ENCODE results near the gene DIO3. TPM values are rescaled to one million over a fixed set of nuclear protein-coding genes. Genes with fewer than 3 reads are reported as not detected.

DIO3 gene
- total and polyA plus RNA-seq, 2 of the 13 experiments (the other 11 are each of a cell fraction or from before 2014, with no cell fraction given), result not detected

DNA sequence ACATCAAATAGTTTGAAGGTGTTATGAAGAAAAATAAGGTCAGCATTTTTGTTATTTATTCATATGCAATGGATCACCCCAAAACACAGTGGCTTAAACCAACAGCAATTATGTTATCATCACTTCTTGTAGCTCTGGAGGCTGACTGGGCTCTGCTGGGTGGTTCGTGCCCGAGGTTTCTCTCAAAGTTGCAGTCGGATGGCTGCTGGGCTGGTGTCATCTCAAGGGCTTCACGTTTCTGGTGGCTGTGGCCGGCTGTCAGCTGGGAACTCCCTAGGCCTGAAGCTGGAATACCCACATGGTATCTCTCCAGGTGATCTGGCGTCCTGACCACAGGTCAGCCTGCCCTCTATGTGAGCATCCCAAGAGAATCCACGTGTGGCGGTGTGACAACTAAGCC lies 12.0 kb downstream of the DIO3 start:
- Histone ChIP-seq H3K4me3 (replicated peaks in 1 of 3; ENCODE audit: insufficient read depth in 1 of 3, low read depth in 2 of 3, low read length in 3 of 3) (no peak overlapping the region), H3K4me1 (ENCODE audit: insufficient read depth, low read length) (no peaks in the 10 kb centered on the region), H3K27me3 (ENCODE audit: control insufficient read depth in 1 of 2, insufficient read depth in 2 of 2, low read length in 2 of 2) (peaks cover 2 to 16% of the 10 kb centered on the region in 2 experiments; a peak in 3 of 5 replicates), H3K9ac (ENCODE audit: insufficient read depth, low read depth, low read length) (no peak overlapping the region), H3K79me2 (ENCODE audit: insufficient read depth, low read length) (no peaks in the 10 kb centered on the region), H3K9me3 (ENCODE audit: low read length) (no peaks in the 10 kb centered on the region), H3K4me2 (ENCODE audit: low read depth, low read length) (no peak overlapping the region), H2AFZ (ENCODE audit: low read length) (no peak overlapping the region), H3K27ac (ENCODE audit: extremely low read length, insufficient read depth, low read length) (no peak overlapping the region), H4K20me1 (ENCODE audit: insufficient read depth, low read length) (no peaks in the 10 kb centered on the region), H3K36me3 (replicated peaks in 1 of 2; ENCODE audit: control insufficient read depth in 1 of 2, insufficient read depth in 2 of 2, low read length in 2 of 2) (no peaks in the 10 kb centered on the region)
- FAIRE-seq (no peak), DNase-seq (ENCODE audit: low spot score) (no peak), ATAC-seq (no peak)
- in situ Hi-C loops (cut with HindIII; ENCODE audit: extremely low pct_ligation_motif_present, low pct_unique_long_range_greater_than_20kb), result no loop called here
- intact Hi-C loops (cut with micrococcal nuclease; ENCODE audit: unreplicated experiment), result no loop called here
- 60% methylated on average over 2 of the region's 8 CpGs for WGBS (ENCODE audit: low lambda C conversion rate)
- no TSS peak for BruUV-seq (replicated peaks)
- ChIA-PET CTCF (ENCODE audit: low intra/inter-chr PET ratio, low total read pairs) (no interaction called here), POLR2A (no interaction called here)
- TF ChIP-seq ZNF331 (CRISPR knock-in tag; IDR thresholded peaks at IDR 0.05) (peak; percentile 75), ZNF484 (CRISPR knock-in tag; IDR thresholded peaks at IDR 0.05; ENCODE audit: borderline replicate concordance, low read depth) (no peak)

- ATAC-seq, result no peak
- H3K4me3 ChIP-seq (replicated peaks in 1 of 3; ENCODE audit: insufficient read depth in 1 of 3, low read depth in 2 of 3, low read length in 3 of 3), result no peak overlapping the region
- TF ChIP-seq ZNF136 (CRISPR knock-in tag; IDR thresholded peaks at IDR 0.05; ENCODE audit: low read depth) (no peak), ATF3 (CRISPR knock-in tag; IDR thresholded peaks at IDR 0.05) (no peak), ATM (IDR thresholded peaks at IDR 0.05; ENCODE audit: borderline replicate concordance) (no peak)
- no peak for DNase-seq (ENCODE audit: low spot score)
- FAIRE-seq, result no peak
- H3K79me2 ChIP-seq (ENCODE audit: insufficient read depth, low read length), result no peaks in the 10 kb centered on the region
- H3K4me1 ChIP-seq (ENCODE audit: insufficient read depth, low read length), result no peaks in the 10 kb centered on the region
- ChIA-PET POLR2A (no interaction called here), CTCF (ENCODE audit: low intra/inter-chr PET ratio, low total read pairs) (no interaction called here)
- in situ Hi-C loops (cut with HindIII; ENCODE audit: extremely low pct_ligation_motif_present, low pct_unique_long_range_greater_than_20kb) (no loop called here), intact Hi-C loops (cut with micrococcal nuclease; ENCODE audit: unreplicated experiment) (no loop called here)
- no TSS peak for BruUV-seq (replicated peaks)
- H4K20me1 ChIP-seq (ENCODE audit: insufficient read depth, low read length), result no peaks in the 10 kb centered on the region
- no peak overlapping the region for H3K4me2 ChIP-seq (ENCODE audit: low read depth, low read length)
- WGBS (ENCODE audit: low lambda C conversion rate), result 43% methylated on average over 2 of the region's 4 CpGs
- H3K9me3 ChIP-seq (ENCODE audit: low read length), result no peaks in the 10 kb centered on the region
- H2AFZ ChIP-seq (ENCODE audit: low read length), result no peak overlapping the region
- no peak overlapping the region for H3K27ac ChIP-seq (ENCODE audit: extremely low read length, insufficient read depth, low read length)
- H3K36me3 ChIP-seq (replicated peaks in 1 of 2; ENCODE audit: control insufficient read depth in 1 of 2, insufficient read depth in 2 of 2, low read length in 2 of 2), result no peaks in the 10 kb centered on the region
- no peak overlapping the region for H3K9ac ChIP-seq (ENCODE audit: insufficient read depth, low read depth, low read length)
- peaks cover 2 to 20% of the 10 kb centered on the region in 2 experiments; a peak in 3 of 5 replicates for H3K27me3 ChIP-seq (ENCODE audit: control insufficient read depth in 1 of 2, insufficient read depth in 2 of 2, low read length in 2 of 2)
Measured at GRCh38 chr14:101575581-101575980, 14.3 kb downstream of the DIO3 start.
